ENCODE measurements around the gene SMARCC2.

Gene SMARCC2

GRCh38 chr12:56160894-56161689 lies 28.2 kb downstream of the SMARCC2 start:
- H3K4me3 ChIP-seq (ENCODE audit: low read length) = no peak overlapping the region
- H3K4me2 ChIP-seq (ENCODE audit: low read length) = peak overlapping the region; percentile 91; the same call in 1 of the 2 replicates
- H3K27me3 ChIP-seq (ENCODE audit: low read depth, low read length) = no peaks in the 10 kb centered on the region
- H2AFZ ChIP-seq (ENCODE audit: low read depth, low read length) = no peak overlapping the region
- TF ChIP-seq EZH2phosphoT487 (IDR thresholded peaks at IDR 0.05; ENCODE audit: low read depth) = no peak
- TF ChIP-seq, protein P1, sequence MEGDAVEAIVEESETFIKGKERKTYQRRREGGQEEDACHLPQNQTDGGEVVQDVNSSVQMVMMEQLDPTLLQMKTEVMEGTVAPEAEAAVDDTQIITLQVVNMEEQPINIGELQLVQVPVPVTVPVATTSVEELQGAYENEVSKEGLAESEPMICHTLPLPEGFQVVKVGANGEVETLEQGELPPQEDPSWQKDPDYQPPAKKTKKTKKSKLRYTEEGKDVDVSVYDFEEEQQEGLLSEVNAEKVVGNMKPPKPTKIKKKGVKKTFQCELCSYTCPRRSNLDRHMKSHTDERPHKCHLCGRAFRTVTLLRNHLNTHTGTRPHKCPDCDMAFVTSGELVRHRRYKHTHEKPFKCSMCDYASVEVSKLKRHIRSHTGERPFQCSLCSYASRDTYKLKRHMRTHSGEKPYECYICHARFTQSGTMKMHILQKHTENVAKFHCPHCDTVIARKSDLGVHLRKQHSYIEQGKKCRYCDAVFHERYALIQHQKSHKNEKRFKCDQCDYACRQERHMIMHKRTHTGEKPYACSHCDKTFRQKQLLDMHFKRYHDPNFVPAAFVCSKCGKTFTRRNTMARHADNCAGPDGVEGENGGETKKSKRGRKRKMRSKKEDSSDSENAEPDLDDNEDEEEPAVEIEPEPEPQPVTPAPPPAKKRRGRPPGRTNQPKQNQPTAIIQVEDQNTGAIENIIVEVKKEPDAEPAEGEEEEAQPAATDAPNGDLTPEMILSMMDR (IDR thresholded peaks at IDR 0.05; ENCODE audit: low read depth, low read length) = no peak
- H3K36me3 ChIP-seq (replicated peaks; ENCODE audit: low read depth, low read length) = peaks cover 68% of the 10 kb centered on the region
- H4K20me1 ChIP-seq (ENCODE audit: insufficient read depth, low read length) = peaks cover 24% of the 10 kb centered on the region
- no peaks in the 10 kb centered on the region for H3K9me3 ChIP-seq (ENCODE audit: insufficient read depth, low read length)
- no peak overlapping the region for H3K9ac ChIP-seq (ENCODE audit: low read length)
- no peak overlapping the region for H3K27ac ChIP-seq (ENCODE audit: low read length)
- H3K4me1 ChIP-seq (ENCODE audit: low read length) = peaks cover 21% of the 10 kb centered on the region
- peaks cover 29% of the 10 kb centered on the region for H3K79me2 ChIP-seq (ENCODE audit: low read length)

- Histone ChIP-seq H3K27ac (ENCODE audit: low read length) (no peak overlapping the region), H3K79me2 (ENCODE audit: low read length) (peaks cover 29% of the 10 kb centered on the region), H3K9me3 (ENCODE audit: insufficient read depth, low read length) (no peaks in the 10 kb centered on the region), H4K20me1 (ENCODE audit: insufficient read depth, low read length) (peaks cover 24% of the 10 kb centered on the region), H3K4me1 (ENCODE audit: low read length) (peaks cover 21% of the 10 kb centered on the region), H3K4me3 (ENCODE audit: low read length) (peak overlapping the region; percentile 90), H3K27me3 (ENCODE audit: low read depth, low read length) (no peaks in the 10 kb centered on the region), H3K4me2 (ENCODE audit: low read length) (peak overlapping the region; percentile 91), H3K9ac (ENCODE audit: low read length) (no peak overlapping the region), H3K36me3 (replicated peaks; ENCODE audit: low read depth, low read length) (peaks cover 62% of the 10 kb centered on the region), H2AFZ (ENCODE audit: low read depth, low read length) (no peak overlapping the region)
- TF ChIP-seq EZH2phosphoT487 (IDR thresholded peaks at IDR 0.05; ENCODE audit: low read depth) = no peak
These were observed 29.0 kb downstream of the SMARCC2 start for GRCh38 chr12:56160193-56160763.

DNA sequence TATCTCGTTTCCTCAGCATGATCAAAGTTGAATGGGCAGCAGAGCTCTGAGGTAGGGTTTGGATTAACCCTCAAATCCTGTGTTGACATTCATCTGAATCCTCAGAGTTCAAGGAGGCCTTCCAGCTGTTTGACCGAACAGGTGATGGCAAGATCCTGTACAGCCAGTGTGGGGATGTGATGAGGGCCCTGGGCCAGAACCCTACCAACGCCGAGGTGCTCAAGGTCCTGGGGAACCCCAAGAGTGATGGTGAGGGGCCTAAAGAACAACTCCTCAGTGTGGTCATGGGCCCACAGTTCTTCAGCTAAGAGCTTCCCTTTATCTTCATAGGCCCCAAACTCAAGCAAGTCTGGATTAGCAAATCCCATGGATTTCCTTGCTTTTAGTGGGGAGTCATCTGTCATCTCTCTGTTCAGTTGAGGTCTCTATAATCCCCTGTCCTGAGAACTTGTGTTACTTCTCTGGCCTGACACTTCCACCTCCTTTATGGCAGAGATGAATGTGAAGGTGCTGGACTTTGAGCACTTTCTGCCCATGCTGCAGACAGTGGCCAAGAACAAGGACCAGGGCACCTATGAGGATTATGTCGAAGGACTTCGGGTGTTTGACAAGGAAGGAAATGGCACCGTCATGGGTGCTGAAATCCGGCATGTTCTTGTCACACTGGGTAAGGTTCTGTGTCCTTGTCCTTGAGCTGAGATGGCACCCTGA lies 29.6 kb downstream of the SMARCC2 start:
- Histone ChIP-seq H3K9ac (ENCODE audit: low read length) (peak overlapping the region; percentile 99), H3K27me3 (ENCODE audit: low read depth, low read length) (no peaks in the 10 kb centered on the region), H3K4me2 (ENCODE audit: low read length) (peak overlapping the region; percentile 91), H3K36me3 (replicated peaks; ENCODE audit: low read depth, low read length) (peaks cover 58% of the 10 kb centered on the region), H3K4me1 (ENCODE audit: low read length) (peaks cover 21% of the 10 kb centered on the region), H3K4me3 (ENCODE audit: low read length) (peak overlapping the region; percentile 90), H3K9me3 (ENCODE audit: insufficient read depth, low read length) (no peaks in the 10 kb centered on the region), H3K79me2 (ENCODE audit: low read length) (peaks cover 29% of the 10 kb centered on the region), H3K27ac (ENCODE audit: low read length) (peak overlapping the region; percentile 81), H2AFZ (ENCODE audit: low read depth, low read length) (no peak overlapping the region), H4K20me1 (ENCODE audit: insufficient read depth, low read length) (peaks cover 24% of the 10 kb centered on the region)
- TF ChIP-seq, protein P1 (IDR thresholded peaks at IDR 0.05; ENCODE audit: low read depth, low read length) = no peak

- Histone ChIP-seq H3K9me3 (ENCODE audit: insufficient read depth, low read length) (no peaks in the 10 kb centered on the region), H4K20me1 (ENCODE audit: insufficient read depth, low read length) (peaks cover 24% of the 10 kb centered on the region), H3K4me3 (ENCODE audit: low read length) (peak overlapping the region; percentile 90), H3K79me2 (ENCODE audit: low read length) (peaks cover 29% of the 10 kb centered on the region), H3K27ac (ENCODE audit: low read length) (peak overlapping the region; percentile 81), H3K9ac (ENCODE audit: low read length) (peak overlapping the region; percentile 99), H3K36me3 (replicated peaks; ENCODE audit: low read depth, low read length) (peaks cover 53% of the 10 kb centered on the region), H2AFZ (ENCODE audit: low read depth, low read length) (no peak overlapping the region), H3K4me1 (ENCODE audit: low read length) (peaks cover 21% of the 10 kb centered on the region), H3K27me3 (ENCODE audit: low read depth, low read length) (no peaks in the 10 kb centered on the region), H3K4me2 (ENCODE audit: low read length) (peak overlapping the region; percentile 91)
- no peak for TF ChIP-seq EZH2phosphoT487 (IDR thresholded peaks at IDR 0.05; ENCODE audit: low read depth)
- TF ChIP-seq, protein P1 (IDR thresholded peaks at IDR 0.05; ENCODE audit: low read depth, low read length) = no peak
These were observed 30.3 kb downstream of the SMARCC2 start for GRCh38 chr12:56158926-56159461.
